Stomach (tissue), 4 donors: ENCODE results near the gene ARHGAP26.

Experiments used
- POLR2A ChIP-seq, 4 donors: fragments of 450-650 bp; IDR thresholded peaks; one replicate each; pipeline ENCODE4 v1.6.1; 2016; ENCODE audit warnings: antibody characterized with exemption in 4 of 4, control low read depth in 2 of 4, mild to moderate bottlenecking in 1 of 4, moderate library complexity in 1 of 4
- POLR2AphosphoS5 ChIP-seq, 3 donors: sonication (generic); formaldehyde crosslinking; IDR thresholded peaks; one replicate each; pipeline ENCODE4 v1.6.1; 2016; ENCODE audit warnings: antibody characterized with exemption in 3 of 3

- TF ChIP-seq POLR2AphosphoS5 (IDR thresholded peaks at IDR 0.05): no peak
- no peak for TF ChIP-seq POLR2A (IDR thresholded peaks at IDR 0.05)
Measured at GRCh38 chr5:143207563-143208364, 437.6 kb downstream of the ARHGAP26 start.
